ENCODE data around the gene TMBIM1.
"Not testable (repeated sequence)": the region's sequence is repeated elsewhere in the genome, so short reads cannot be mapped to it uniquely, and the experiment has no call there.

The TMBIM1 gene

DNA sequence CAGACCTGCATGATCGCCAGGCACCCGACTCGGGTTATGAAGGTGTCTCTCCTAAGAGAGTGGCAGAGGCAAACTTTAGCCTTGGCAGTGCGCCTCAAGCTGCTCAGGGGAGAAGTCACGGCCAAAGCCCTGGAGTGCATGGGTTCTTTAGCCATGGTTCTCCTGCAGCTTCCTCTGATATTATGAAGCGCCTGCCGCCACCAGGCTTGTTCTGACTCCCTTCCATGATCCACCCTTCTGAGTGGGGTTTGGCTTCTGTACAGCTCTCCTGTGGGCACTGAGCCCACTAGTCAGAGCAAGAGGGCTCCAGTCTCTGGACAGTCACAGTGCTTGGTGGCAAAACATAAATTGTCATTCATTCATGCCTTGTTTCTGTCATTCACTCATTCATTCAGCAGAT is 25.9 kb upstream of the TMBIM1 start:
- DNase-seq (ENCODE audit: low read depth in 2 of 2): no peak

DNA sequence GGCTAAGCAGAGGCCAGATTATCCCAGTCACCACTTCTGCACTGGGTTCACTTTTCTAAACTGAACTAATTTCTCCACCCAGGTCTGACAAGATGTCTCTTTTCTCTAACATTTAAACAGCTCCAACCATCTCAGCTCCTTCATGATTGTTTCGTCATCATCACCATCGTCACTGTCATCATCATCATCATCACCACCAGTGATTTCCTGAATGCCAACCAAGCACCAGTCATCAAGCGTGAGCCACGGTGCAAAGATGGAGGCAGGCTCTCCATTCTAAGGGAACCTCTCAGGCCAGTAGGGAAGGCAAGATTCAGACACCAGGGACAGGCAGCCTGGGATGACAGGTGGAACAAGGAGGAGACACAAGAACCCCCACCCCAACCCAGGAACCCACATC is 25.5 kb upstream of the TMBIM1 start:
- no peak for DNase-seq (ENCODE audit: low read depth in 2 of 2)

DNA sequence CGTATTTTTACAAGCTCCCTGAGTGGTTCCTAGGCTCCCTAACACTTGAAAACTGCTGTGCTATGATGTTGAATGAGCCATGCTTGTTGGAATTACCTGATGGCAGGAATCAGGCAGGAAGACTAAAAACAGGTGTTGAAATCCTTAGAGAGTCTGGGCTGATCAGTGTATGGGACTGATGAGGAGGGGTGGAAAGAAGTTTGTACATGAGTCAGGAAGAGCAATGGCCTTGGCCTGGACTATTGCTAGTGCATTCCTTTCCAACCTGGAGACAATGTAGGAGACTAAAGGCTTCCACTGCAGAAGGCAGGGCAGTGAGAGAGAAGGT is 25.0 kb upstream of the TMBIM1 start:
- no peak for DNase-seq (ENCODE audit: low read depth in 2 of 2)

DNA sequence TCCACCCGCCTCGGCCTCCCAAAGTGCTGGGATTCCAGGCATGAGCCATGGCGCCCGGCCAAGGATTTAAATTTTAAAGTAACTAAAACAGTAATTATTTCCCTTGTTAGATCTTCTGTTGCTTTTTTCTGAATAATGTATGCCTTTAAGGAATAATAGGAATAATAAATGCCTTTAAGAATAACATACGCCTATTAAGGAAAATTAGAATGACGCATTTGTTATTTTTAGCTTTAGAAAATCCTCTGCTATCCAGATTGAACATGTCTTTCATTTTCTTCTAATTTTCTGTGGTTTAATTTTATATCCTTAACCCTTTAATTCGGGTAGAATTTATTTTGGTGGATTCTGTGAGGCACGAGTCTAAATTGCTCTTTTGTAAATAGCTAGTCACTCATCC is 23.1 kb upstream of the TMBIM1 start:
- DNase-seq (ENCODE audit: low read depth in 2 of 2): no peak

DNA sequence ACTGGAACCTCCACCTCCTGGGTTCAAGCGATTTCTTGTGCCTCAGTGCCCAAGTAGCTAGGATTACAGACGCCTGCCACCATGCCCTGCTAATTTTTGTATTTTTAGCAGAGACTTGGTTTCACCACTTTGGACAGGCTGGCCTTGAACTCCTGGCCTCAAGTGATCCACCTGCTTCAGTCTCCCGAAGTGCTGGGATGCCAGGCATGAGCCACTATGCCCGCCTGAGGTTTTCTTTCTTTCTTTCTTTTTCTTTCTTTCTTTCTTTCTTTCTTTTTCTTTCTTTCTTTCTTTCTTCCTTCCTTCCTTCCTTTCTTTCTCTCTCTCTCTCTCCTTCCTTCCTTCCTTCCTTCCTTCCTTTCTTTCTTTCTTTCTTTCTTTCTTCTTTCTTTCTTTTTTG is 22.5 kb upstream of the TMBIM1 start:
- not testable (repeated sequence) for DNase-seq (ENCODE audit: low read depth in 2 of 2)

DNA sequence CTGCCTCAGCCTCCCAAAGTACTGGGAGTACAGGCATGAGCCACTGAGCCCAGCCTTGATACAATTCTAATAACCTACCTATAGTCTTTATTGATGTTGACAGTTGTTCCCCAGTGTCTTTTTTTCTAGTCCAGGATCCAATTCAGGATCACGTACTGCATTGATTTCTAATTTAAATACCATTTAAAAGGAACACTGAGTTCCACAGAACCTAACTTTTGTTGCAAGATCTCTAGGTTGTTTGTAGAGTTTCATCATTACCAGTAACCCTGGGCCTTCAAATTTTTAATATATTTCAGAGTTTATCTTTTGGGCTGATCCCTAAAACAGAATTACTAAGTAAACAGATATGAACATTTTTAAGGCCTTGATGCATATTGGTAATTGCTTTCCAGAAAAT is 21.1 kb upstream of the TMBIM1 start:
- DNase-seq (ENCODE audit: low read depth in 2 of 2): no peak

DNA sequence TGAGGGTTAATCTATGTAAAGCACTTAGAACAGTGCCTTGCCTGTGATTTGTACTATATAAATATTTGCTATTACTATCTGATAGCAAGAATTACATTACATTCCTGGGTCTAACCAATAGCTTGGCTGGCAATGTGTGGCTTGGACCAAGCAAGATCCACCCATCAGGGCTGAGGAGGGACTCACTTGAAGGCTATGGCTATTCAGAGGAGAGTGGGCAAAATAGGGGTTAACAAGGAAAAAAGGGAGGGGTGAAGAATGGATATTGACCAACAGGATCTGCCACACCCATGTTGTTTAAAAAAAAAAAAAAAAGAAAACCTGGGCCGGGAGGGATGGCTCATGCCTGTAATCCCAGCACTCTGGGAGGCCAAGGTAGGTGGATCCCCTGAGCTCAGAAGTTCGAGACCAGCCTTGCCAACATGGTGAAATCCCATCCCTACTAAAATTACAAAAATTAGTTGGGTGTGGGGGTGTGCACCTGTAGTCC is 20.0 kb upstream of the TMBIM1 start:
- no peak for DNase-seq (ENCODE audit: low read depth in 2 of 2)

DNA sequence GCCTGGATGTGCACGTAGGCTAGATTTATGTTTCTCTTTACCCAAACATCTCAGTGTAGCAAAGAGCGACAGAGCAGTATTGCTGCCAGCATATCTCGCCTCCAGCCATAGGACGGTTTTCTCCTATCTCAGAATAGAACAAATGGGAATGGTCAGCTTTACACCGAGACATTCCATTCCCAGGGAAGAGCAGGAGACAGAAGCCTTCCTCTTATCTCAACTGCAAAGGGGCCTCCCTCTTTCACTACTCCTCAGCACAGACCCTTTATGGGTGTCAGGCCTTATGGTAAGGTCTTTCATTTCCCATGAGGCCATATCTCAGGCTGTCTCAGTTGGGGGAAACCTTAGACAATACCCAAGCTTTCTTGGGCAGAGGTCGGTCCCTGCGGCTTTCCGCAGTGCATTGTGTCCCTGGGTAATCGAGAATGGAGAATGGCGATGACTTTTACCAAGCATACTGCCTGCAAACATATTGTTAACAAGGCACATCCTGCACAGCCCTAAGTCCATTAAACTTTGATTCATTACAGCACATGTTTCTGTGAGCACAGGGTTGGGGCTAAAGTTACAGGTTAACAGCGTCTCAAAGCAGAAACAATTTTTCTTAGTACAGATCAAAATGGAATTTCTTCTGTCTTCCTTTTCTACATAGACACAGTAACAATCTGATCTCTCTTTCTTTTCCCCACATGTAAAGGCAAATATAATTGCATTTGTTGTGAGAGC is 19.4 kb upstream of the TMBIM1 start:
- DNase-seq (ENCODE audit: low read depth in 2 of 2): not testable (repeated sequence)

DNA sequence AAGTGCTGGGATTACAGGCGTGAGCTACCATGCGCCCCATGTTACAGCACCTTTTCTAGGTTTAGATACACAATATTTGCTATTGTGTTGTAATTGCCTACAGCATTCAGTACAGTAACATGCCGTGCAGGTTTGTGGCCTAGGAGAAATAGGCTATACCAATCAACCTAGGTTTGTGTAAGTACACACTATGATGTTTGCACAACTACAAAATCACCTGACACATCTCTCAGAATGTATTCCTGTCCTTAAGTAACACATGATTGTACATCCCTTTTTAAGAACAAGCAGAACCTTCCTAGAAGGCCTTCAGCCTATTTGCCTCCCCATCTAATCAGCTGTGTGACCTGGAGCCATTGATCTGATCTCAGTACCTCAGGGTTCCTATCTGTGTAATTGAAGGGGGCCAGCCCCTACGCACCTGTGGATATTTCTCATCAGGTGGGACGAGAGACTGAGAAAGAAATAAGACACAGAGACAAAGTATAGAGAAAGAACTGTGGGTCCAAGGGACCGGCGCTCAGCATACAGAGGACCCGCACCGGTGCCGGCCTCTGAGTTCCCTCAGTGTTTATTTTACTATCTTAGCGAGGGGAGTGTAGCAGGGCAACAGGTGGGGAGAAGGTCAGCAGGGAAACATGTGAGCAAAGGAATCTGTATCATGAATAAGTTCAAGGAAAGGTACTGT is 18.7 kb upstream of the TMBIM1 start:
- DNase-seq (ENCODE audit: low read depth in 2 of 2): no peak

DNA sequence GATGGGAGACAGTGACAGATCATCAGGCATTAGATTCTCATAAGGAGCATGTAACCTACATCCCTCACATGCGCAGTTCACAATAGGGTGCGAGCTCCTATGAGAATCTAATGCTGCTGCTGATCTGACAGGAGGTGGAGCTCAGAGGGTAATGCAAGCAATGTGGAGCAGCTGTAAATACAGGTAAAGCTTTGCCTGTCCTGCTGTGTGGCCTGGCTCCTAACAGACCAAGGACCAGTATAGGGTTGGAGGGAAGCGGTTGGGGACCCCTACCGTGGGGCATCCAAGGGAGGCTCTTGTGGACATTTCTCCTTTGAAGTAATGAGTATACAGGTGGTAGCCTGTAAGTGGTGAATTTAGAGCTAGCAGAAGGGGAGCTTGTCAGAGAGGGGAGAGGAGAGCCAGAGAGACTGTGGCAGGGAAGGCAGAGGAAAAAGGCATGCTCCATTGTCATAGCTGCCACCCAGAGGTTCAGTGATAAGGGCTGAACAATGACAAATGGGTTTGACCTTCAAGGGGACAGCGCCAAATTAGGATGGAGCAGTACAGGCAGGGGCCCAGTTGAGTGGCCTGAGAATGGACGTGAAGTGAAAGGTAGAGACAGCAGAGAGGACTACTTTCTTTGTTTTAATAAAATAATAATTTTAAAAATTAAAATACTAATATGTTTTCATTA is 15.2 kb upstream of the TMBIM1 start:
- DNase-seq (ENCODE audit: low read depth in 2 of 2): no peak

DNA sequence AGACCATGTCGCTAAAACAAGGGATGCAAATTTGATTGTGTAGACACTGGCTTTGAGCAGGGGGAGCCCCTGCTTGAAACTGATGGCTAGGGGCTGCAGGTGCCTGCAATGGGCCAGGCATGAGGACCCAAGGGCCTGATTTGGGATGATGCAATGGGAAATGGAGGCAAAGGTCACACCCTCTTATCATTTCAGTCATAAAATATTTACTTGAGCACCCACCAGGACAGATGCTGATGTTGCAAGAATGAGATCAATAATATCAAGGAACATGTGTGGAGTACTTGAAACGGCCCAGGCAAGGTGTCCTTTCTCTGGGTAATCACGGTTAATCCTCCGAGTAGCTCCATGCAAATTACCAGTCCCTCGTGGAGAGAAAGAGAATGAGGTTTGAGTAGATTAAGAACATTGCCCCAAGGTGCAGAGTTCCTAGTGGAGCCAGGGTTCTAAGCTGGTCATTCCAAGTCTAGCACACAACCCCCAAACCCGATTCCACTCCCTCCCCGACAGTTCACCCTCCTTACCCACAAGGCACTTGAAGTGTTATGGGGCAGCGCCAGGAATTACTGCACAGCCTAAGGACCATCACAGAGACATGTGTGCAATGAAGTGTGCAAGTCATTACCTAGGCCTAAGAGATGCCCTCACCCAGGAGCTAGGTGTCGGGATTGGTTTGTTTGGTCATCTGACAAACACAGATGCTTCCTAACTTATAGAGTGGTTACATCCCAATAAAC is 14.0 kb upstream of the TMBIM1 start:
- DNase-seq (ENCODE audit: low read depth in 2 of 2): no peak

DNA sequence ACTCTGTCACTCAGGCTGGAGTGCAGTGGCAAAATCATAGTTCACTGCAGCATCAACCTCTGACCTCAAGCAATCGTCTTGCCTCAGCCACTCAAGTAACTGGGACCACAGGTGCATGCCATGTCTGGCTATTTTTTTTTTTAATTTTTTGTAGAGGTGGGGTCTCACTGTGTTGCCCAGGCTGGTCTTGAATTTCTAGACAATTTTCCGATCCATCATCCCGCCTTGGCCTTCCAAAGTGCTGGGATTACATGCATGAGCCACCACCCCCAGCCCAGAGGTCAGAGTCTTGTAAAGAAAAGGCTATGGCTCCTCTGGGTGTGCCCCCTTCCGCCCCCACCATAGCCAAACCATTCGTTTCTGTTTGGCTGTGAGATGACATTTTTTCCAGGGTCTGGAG is 13.1 kb upstream of the TMBIM1 start:
- DNase-seq (ENCODE audit: low read depth in 2 of 2): no peak

DNA sequence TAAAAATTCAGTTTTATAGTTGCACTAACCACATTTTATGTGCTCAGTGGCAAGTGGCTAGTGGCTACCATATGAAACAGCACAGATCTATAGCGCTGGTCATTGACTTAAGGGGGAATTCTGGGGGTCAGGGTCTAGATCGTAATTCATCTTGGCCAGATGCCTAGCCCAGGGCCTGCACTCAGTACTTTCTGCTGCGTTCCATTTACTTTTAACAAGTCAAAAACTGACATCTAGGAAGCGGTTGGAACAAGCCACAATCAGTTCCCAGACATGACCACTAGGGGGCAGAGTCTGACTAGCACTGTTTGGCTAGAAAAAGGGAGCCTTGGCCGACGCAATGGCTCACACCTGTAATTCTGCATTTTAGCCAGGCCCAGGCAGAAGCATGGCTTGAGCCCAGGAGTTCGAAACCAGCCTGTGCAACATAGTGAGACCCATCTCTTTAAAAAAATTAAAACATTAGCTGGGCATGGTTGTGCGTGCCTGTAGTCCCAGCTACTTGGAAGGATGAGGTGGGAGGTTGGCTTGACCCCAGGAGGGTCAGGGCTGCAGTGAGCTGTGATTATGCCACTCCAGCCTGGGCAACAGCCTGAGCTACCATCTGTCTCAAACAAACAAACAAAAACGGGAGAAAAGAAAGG is 9.0 kb upstream of the TMBIM1 start:
- peak; percentile 79 to 80 for DNase-seq (ENCODE audit: low read depth in 2 of 2)

DNA sequence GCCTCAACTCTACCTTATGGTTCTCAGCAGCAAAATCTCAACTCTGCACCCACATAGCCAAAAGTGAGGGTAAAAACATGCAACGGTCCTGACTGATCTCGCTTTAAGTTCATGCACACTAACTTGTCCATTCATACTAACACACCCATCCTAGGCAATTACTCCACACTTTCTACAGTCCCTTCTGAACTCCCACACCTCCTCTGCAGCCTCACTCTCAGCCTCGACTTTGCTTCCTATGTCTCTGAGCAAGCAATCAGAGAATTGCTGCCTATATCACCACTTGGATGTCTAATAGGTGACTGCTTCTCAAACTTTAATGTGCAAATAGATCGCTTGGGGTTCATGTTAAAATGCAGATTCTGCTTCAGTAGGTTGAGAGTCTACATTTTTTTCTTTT is 7.8 kb upstream of the TMBIM1 start:
- DNase-seq (ENCODE audit: low read depth in 2 of 2): no peak

DNA sequence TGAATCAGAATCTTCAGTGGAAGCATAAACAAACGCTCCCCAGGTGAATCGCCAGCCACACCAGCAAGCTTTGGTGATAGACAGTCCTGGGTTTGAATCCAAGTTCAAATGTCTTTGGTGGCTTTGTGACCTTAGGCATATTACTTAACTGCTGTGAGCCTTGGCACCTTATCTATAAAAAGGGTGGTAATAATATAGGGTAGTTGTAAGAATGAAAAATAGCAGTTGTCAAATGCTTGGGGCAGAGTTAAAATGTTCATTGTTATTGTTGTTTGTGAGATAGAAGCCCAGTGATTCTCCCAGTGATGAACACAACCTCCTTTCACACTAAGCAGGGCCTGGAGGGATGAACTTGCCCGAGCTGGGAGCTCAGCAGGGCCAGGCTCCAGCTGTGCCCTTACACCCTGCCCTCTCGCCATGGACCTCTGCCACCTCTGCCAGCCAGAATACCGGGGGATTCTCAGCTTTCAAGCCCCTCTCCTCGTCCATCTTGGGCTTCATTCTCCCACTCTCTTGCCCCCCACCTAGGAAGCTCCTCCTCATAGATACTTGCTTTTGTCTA is 6.1 kb upstream of the TMBIM1 start:
- DNase-seq (ENCODE audit: low read depth in 2 of 2): no peak

DNA sequence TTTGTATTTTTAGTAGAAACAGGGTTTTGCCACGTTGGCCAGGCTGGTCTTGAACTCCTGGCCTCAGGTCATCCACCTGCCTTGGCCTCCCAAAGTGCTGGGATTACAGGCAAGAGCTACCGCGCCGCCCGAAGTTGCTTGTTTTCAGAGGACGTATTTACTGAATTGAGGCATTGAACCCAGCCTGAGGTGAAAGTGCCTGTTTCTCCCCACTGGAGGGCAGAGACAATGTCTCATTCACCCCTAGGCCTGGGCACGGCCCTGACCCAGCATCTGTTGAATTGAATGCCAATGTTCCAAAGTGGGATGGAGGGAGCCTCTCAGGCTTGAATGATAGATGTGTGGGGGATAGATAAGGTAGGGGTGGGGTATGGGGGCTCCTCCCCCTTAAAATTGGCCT is 4.5 kb upstream of the TMBIM1 start:
- DNase-seq (ENCODE audit: low read depth in 2 of 2): no peak

DNA sequence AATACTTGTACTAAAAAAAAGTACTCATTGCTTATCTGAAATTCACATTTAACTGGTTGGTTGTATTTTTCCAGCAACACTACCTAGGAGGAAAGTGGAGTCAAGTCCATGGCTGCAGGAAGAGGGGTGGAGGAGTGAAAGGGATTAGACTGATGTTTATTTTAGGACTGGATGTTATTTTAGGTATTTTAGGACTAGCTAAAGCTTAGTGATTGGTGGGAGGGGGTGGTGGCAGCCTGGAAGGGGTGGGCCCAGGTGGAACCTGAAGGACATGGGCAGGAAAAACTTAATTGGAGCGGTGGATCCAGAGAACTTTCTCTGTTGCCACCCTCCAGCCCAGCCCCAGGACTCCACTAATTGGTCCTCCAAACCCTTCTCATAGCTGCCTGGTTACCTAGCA is 3.9 kb upstream of the TMBIM1 start:
- DNase-seq (ENCODE audit: low read depth in 2 of 2): no peak

DNA sequence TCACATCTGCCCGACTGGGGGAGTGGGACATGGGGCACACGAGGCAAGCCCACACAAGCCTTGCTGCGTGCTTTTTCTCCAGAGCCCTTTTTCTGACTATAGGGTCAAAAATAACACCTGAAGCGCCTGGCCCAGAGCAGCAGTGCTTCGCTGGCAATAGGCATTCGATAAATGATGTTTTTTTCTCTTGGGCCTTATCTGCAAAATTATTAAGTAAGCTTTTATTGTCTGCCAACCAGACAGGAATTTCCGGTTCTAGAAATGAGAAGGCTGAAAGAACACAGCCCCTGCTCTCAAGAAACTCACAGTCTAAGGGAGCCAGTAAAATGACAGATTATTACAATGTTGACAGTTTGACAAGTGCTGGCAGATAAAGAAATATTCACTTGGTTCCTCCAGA is 2.7 kb upstream of the TMBIM1 start:
- DNase-seq (ENCODE audit: low read depth in 2 of 2): no peak

DNA sequence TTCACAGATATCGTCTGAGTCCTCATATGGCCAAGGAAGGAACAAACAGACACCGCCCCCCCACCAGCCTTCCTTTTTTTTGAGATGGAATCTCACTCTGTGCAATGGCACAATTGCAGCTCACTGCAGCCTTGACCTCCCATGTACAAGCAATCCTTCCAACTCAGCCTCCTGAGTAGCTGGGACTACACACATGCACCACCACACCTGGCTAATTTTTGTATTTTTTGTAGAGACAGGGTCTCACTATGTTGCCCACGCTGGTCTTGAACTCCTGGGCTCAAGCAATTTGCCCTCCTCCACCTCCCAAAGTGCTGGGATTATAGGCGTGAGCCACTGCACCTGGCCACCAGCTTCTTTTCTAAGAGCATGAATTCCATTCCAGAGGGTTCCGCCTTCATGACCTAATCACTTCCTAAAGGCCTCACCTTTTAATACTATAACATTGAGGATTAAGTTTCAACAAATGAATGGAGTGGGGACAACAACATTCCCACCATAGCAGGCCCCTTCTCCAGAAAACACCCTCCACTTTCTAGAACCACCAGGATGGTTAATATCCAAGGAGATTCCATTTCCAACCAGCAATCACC is 2.2 kb upstream of the TMBIM1 start:
- no peak for DNase-seq (ENCODE audit: low read depth in 2 of 2)

DNA sequence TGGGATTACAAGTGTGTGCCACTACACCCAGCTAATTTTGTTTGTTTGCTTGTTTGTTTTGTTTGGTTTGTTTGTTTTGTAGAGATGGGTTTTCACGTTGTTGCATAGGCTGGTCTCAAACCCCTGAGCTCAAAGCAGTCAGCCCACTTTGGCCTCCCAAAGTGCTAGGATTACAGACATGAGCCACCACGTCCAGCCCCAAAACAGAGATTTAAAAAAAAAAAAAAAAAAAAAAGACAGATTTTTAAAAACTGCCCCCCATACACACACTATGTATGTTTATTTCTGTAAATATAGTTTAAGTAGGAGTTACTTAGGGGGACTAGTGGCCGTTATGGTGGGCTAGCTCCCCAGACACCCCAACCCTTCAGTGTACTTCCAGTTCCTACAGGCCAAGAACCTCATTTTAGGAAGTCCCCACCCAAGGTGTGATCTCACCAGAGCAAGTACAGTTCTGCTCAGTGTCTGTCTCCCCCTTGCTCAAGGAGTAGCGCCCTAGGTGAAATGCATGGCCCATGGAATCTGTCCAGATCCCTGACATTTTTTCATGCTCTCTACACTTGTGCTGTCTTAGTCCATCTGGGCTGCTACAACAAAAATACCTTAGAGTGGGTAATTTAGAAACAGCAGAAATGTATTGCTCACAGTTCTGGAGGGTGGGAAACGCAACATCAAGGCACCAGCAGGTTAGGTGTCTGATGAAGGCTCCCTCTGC is 1.6 kb upstream of the TMBIM1 start:
- no peak for DNase-seq (ENCODE audit: low read depth in 2 of 2)
